GM12873 (cell line): ENCODE data around the gene TTLL5.

ENCODE experiments used
- TF ChIP-seq, protein P1 (sequence below): IDR thresholded peaks from 2 replicates; pipeline ENCODE4 v1.5.1; 2012; ENCODE audit warnings: low read depth, mild to moderate bottlenecking, moderate library complexity, low read length, control low read depth; ENCODE audit not compliant: insufficient read depth; ENCODE audit errors: missing control alignments

The TTLL5 gene

DNA sequence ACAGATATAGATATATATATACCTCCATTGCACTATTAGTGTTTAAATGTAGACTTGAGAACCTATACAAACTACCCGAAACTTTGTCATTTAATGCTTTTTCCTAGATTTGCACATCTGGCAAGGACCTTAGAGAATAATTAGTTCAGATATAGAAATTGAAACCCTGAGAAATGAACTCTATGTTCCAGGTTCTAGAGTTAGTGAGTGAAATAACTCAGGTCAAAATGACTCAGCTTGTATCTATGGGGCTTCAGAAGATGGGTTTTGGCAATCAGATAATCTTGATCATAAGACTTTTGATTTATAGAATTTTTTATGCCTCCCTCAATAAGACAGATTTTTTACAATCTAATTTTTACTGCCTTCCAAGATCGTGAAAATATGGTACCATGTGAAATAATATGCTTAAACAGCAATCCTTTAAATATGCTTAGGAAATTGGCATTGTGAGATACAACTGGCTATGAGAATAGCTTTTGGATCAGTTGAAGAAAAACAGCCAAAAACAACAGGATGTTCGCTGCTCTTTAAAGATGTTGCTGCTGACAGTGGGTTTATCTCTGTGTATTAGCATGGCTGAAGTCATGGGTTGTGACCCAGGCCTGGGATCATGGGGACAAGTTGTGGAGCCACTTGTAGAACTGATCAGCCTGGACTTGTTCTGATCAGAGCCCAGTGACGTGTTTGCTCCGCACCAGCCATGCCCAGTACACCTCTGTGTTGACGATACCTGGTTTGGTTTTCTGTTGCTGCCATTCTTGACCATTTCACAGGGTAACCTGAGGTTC lies 63.6 kb downstream of the TTLL5 start:
- TF ChIP-seq, protein P1, sequence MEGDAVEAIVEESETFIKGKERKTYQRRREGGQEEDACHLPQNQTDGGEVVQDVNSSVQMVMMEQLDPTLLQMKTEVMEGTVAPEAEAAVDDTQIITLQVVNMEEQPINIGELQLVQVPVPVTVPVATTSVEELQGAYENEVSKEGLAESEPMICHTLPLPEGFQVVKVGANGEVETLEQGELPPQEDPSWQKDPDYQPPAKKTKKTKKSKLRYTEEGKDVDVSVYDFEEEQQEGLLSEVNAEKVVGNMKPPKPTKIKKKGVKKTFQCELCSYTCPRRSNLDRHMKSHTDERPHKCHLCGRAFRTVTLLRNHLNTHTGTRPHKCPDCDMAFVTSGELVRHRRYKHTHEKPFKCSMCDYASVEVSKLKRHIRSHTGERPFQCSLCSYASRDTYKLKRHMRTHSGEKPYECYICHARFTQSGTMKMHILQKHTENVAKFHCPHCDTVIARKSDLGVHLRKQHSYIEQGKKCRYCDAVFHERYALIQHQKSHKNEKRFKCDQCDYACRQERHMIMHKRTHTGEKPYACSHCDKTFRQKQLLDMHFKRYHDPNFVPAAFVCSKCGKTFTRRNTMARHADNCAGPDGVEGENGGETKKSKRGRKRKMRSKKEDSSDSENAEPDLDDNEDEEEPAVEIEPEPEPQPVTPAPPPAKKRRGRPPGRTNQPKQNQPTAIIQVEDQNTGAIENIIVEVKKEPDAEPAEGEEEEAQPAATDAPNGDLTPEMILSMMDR: no peak

DNA sequence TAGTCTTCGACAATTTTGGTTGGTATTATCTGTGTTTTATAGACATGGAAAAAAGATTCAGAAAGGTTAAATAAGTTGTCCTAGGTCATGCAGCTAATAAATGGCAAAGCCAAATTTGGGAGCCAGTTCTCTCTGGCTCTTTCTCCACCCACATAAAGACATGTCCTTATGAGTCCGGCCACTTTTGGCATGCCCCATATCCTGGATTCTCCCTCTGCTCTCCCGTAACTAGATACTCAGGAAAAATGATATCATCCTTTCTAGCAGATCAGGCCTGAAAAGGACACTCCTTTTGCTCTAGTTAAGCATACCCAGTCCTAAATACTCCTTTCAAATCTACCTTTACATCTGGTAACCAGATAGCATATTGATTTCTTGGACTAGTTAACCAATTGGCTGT lies 64.4 kb downstream of the TTLL5 start:
- TF ChIP-seq, protein P1: no peak

DNA sequence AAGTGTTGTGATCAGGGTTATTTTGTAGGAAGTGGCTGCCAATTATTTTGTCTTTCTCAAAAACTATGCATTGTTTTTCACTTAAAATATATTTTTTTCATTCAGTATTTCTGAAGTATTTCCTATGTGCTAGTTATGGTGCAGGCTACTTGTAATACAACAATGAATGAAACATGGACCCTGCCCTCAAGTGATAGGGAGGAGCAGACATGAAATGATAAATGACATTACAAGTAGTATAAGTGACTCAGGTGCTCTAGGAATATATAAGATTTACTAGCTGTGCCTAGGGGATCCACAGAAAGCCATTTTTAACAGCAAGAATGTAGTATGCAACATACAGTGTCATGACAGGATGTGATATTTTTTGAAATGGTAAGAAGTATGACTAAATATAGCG lies 65.3 kb downstream of the TTLL5 start:
- TF ChIP-seq, protein P1: no peak

DNA sequence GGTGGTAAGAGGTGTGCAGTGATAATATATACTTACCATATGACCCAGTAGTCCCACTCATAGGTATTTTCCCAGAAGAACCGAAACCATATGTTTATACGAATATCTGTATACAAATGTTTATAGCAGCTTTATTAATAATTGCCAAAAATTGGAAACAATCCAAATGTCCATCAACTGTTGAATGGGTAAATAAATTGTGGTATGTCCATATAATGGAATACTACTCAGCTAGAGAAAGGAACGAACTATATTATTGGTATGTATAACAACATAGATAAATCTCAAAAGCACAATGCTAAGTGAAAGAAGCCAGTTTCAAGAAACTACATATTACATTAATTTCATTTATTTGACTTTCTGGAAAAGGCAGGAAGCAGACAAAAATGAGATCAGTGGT lies 66.1 kb downstream of the TTLL5 start:
- TF ChIP-seq, protein P1: no peak

GRCh38 chr14:75732888-75733287 lies 71.8 kb downstream of the TTLL5 start:
- TF ChIP-seq, protein P1: no peak

DNA sequence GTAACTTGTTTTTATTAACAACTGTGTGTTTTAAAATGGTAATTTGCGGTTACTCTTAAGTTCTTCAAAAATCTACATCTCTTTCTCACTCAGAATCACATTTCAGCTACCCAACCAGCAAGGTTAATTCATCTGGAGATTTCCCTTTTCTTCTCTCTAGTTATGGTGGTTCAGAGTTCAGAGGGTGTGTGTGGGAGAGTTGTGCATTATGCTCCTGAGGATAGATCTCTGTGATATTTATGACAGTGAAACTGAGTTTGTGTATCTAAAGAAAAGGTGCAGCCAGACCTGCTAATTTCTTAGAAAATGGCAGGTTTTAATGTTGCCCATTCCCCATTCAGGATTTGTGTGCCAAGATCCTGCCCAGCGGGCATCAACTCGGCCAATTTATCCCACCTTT lies 73.8 kb downstream of the TTLL5 start:
- TF ChIP-seq, protein P1: no peak

GRCh38 chr14:75736845-75737485 lies 75.9 kb downstream of the TTLL5 start:
- TF ChIP-seq, protein P1: no peak
